HK-2 (cell line): ENCODE measurements around the gene DNMT3L.
"Not testable (repeated sequence)": the region's sequence is repeated elsewhere in the genome, so short reads cannot be mapped to it uniquely, and the experiment has no call there.

Experiments
- DNase-seq: peaks from one replicate; pipeline ENCODE4 v3.0.0-alpha.2; 2018; ENCODE audit not compliant: unreplicated experiment

Gene DNMT3L

DNA sequence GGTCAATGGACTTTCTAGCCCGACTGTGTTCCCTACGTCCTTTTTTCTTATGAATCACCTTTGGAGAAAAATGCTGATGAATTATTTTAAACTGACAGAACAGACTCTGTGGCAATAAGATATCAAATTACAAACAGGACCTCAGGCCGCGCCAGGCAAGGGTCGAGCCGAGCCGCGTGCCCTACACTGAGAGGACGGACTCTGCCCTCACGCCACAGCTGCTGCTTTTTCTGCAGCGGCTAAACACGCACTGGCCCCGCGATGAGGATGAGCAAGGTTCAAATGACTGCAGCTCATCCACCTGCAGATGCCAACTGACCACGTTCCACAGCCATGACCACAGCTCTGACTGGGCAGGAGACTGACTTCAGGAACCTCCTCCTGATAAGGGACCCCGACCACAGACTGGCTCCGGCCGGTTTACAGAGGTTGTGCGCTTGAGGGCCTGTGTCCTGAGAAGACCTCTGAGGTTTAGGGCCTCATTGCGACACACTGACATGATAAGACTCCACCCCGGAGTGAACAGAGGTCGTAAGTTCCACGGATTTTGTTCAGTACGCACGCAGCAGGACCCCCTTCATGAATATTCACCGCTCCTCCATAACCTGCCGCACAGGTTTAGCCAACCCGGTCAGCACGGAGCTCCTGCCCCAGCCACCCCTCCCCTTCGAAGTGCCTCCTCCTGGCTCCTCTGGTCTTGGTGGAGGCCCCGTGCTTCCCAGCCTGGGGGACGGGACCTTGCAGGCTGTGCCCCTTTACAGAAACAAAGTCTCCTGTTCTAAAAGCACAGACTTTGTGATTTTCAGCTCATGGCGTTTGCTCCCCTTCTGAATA is 12.3 kb downstream of the DNMT3L start:
- DNase-seq, result not testable (repeated sequence)

GRCh38 chr21:44247904-44248303 is 13.8 kb downstream of the DNMT3L start:
- DNase-seq, result not testable (repeated sequence)

GRCh38 chr21:44243980-44244379 is 17.7 kb downstream of the DNMT3L start:
- DNase-seq, result not testable (repeated sequence)

GRCh38 chr21:44241281-44241680 is 20.4 kb downstream of the DNMT3L start:
- DNase-seq, result not testable (repeated sequence)

GRCh38 chr21:44240842-44241241 is 20.9 kb downstream of the DNMT3L start, which contains the start of gene ICOSLG:
Gene ICOSLG, minus strand, starts transcription at chr21:44240943. Its CDS starts 126 bp downstream, at chr21:44240817.
- DNase-seq, result not testable (repeated sequence)

DNA sequence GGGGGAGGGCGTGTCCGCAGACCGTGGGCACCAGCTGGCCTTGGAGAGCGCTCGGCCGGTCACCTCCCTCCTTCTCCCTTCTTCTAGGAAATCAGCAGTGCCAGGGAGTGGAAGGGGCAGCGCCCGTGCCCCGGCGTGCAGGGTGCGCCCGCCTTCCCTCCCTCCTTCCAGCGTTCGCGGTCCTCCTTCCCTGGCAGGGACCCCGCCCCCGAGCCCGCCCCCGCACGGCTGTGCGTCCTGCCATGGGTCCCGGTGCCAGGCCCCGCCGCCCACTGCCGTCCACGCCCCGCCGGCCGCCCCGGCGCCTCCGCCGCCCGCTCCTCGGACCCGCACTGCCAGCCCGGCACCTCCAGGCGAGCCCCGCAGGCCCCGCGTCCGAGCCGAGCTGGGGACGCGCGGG is 21.3 kb downstream of the DNMT3L start:
- not testable (repeated sequence) for DNase-seq

- DNase-seq, result not testable (repeated sequence)
These were observed 32.1 kb downstream of the DNMT3L start for GRCh38 chr21:44229561-44229960.

DNA sequence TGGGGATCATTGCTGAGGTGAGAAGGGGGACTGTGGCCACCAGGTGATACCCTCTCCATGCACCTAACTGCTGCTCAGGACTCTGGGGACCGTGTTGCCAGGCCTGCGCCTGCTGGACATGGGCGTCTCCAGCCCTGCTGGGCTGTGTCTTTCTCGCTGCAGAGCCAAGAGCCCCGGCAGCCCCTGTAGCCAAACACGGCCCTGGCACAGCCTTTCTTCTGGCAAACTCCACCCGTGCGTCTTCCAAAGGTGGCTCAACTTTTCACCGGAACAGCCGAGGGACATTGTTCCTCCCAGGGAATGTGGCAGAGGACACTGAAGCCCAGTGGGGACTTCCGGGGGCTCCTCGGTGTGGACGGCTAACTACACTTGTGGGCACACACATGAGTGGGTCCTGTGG is 33.6 kb downstream of the DNMT3L start:
- DNase-seq, result not testable (repeated sequence)

DNA sequence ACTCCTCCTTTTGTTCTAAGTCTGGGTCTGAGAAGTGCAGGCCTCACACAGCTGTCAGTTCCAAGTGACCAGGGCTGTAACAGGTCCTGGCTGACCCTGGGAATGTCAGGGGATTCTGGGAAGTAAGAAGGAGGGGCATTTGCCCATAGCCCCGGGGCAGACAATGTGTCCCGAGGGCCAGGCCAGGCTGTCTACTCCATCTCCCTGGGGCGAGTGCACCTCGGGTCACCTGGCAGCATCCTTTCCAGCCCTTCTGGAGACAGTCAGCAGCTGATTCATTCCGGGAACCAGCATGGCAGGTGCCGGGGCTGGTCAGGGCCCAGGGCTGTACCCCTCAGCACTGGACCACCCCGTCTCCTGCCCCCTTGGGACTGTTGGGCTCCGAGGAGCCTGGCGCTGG is 34.1 kb downstream of the DNMT3L start:
- not testable (repeated sequence) for DNase-seq

DNA sequence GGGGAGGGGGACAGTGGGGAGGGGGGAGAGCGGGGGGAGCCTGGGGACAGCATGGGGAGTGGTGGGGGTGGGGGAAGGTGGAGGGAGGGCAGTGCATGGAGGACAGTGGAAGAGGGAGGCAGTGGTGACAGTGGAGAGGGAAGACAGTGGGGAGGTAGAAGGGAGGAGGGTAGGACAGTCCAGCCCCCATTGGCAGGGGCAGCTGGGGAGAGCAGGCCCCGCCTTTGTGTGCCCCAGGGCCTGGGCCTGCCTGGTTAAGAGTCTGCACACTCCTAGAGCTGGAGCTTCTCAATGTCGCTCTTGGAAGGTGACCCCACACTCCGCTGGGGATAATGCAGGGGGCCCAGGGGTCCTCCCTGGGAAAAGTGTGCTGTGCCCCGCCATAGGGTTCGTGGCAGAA is 36.1 kb downstream of the DNMT3L start:
- not testable (repeated sequence) for DNase-seq

DNA sequence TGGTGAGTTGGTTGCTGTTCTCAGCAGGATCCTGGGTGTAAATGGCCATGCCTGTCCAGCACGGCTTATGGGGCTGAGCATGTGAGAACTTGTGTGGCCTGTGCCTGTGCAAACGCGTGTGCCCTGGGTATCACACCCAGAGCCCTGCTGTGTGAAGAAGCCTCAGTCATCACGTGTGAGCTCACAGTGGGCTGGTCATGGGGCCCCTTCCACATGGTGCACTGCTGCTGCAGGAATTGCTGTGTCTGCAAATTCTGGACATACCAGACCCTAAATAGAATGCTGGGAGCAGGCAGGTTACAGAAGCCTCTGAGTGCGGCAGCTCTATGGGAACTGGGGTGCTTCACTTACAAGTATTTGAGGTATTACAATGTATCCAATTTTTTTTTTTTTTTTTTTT is 38.4 kb downstream of the DNMT3L start:
- DNase-seq, result not testable (repeated sequence)

- DNase-seq, result not testable (repeated sequence)
These were observed 41.0 kb downstream of the DNMT3L start for GRCh38 chr21:44220674-44221073.

DNA sequence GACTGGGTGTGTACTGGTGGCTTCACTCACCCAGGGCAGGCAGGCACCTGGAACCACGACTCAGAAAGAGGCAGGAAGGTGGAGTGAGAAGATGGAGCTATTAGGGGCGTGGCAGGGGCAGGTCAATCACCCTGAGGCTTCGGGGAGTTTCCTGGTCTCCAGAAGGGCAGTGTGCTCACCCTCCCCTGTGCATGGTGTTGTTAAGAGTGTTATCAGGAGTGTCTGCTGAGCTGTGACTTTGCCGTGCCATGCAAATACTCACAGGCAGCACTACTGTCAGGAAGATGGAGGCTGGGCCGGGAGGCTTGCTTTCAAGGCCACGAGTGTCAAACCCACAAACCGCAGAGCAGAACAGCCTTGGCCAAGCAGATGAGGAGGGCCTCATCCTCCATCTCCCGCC is 43.2 kb downstream of the DNMT3L start:
- not testable (repeated sequence) for DNase-seq

DNA sequence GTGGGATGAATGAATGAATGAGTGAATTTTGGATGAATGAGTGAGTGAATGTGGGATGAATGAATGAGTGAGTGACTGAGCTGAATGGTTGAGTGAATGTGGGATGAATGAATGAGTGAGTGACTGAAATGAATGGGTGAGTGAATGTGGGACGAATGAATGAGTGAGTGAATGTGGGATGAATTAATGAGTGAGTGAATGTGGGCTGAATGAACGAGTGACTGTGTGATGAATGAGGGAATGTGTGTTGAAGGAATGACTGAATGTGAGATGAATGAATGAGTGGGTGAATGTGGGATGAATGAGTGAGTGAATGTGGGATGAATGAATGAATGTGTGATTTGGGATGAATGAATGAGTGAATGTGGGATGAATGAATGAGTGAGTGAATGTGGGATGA is 49.7 kb downstream of the DNMT3L start:
- DNase-seq, result not testable (repeated sequence)

DNA sequence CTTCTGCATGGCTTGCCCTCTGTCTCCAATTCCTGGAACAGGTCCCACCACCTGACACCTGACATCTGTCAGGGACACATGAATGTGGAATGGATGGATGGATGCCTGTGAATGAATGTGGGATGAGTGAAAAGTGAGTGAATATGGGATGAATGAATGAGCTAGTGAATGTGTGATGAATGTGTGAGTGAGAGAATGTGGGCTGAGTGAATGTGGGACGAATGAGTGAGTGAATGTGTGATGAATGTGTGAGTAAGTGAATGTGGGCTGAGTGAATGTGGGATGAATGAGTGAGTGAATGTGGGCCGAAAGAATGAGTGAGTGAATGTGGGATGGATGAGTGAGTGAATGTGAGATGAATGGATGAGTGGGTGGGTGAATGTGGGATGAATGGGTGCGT is 50.1 kb downstream of the DNMT3L start:
- not testable (repeated sequence) for DNase-seq

GRCh38 chr21:44207860-44208646 is 53.6 kb downstream of the DNMT3L start:
- not testable (repeated sequence) for DNase-seq

GRCh38 chr21:44206698-44207676 is 54.7 kb downstream of the DNMT3L start:
- not testable (repeated sequence) for DNase-seq

GRCh38 chr21:44206187-44206586 is 55.5 kb downstream of the DNMT3L start:
- DNase-seq, result not testable (repeated sequence)

DNA sequence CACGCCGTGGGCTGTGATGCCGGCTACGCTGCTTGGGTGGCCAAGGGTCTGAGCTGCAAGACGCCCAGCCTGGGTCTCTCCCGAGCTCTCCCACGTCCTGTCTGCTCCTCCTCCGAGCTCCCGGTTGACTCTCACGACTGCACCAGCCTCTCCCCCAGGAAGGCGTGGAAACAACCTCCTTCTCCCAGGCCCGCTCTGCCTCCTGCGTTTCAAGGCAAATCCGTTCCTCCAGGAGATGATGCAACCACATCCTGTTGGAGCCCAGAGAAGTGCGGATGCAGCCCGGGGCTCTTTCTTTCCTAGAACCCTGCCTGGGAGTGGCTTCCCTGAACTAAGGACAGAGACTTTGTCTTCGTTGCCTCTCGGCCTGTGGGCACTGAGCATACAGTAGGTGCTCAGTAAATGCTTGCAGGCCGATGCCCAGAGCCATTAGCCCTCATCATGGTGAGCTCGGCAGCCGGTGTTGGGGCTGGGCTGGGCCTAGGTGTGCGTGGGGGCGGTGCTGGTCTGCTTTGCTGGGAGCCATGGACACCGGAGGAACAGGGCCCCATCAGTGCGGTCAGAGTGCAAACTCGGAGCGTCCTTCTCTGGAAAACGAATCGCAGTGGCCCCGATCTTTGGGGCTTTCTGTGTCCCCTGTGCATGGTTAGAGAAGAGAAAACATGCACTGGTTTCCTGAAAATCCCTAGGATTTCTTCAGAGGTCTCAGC is 59.0 kb downstream of the DNMT3L start:
- DNase-seq, result not testable (repeated sequence)

GRCh38 chr21:44199997-44200396 is 61.7 kb downstream of the DNMT3L start:
- DNase-seq, result not testable (repeated sequence)

GRCh38 chr21:44199448-44199847 is 62.2 kb downstream of the DNMT3L start:
- DNase-seq, result no peak
